GM21381 (cell line): ENCODE data around the gene COL11A2.
"Not testable (repeated sequence)": the region's sequence is repeated elsewhere in the genome, so short reads cannot be mapped to it uniquely, and the experiment has no call there.

ENCODE experiments used
- ATAC-seq: cut with Tn5 transposase; IDR thresholded peaks from one replicate; pipeline ENCODE4 v1.9.1; 2021; ENCODE audit warnings: mild to moderate bottlenecking, moderate library complexity; ENCODE audit not compliant: unreplicated experiment

The COL11A2 gene

GRCh38 chr6:33160728-33161344 lies 31.4 kb downstream of the COL11A2 start:
- no peak for ATAC-seq

- no peak for ATAC-seq
Measured at GRCh38 chr6:33160096-33160495, 32.2 kb downstream of the COL11A2 start.

GRCh38 chr6:33156964-33157363 lies 35.3 kb downstream of the COL11A2 start:
- ATAC-seq, result no peak

- ATAC-seq, result no peak
Measured at GRCh38 chr6:33156561-33156960, 35.7 kb downstream of the COL11A2 start.

GRCh38 chr6:33154349-33154748 lies 37.9 kb downstream of the COL11A2 start:
- no peak for ATAC-seq

GRCh38 chr6:33151050-33151449 lies 41.2 kb downstream of the COL11A2 start:
- no peak for ATAC-seq

- ATAC-seq, result not testable (repeated sequence)
Measured at GRCh38 chr6:33150560-33150959, 41.7 kb downstream of the COL11A2 start.

GRCh38 chr6:33147807-33148666 lies 44.2 kb downstream of the COL11A2 start:
- no peak for ATAC-seq

- ATAC-seq, result no peak
Measured at GRCh38 chr6:33144373-33144772, 47.9 kb downstream of the COL11A2 start.

GRCh38 chr6:33143113-33143770 lies 49.0 kb downstream of the COL11A2 start:
- ATAC-seq, result no peak

GRCh38 chr6:33142501-33143070 lies 49.7 kb downstream of the COL11A2 start:
- no peak for ATAC-seq

GRCh38 chr6:33140556-33140955 lies 51.7 kb downstream of the COL11A2 start:
- ATAC-seq, result no peak

GRCh38 chr6:33139596-33140206 lies 52.6 kb downstream of the COL11A2 start:
- ATAC-seq, result no peak

GRCh38 chr6:33136310-33136900 lies 55.9 kb downstream of the COL11A2 start:
- no peak for ATAC-seq

GRCh38 chr6:33132081-33132524 lies 60.2 kb downstream of the COL11A2 start:
- no peak for ATAC-seq

GRCh38 chr6:33128318-33128717 lies 63.9 kb downstream of the COL11A2 start:
- no peak for ATAC-seq

GRCh38 chr6:33126101-33126714 lies 66.1 kb downstream of the COL11A2 start:
- no peak for ATAC-seq

- ATAC-seq, result no peak
Measured at GRCh38 chr6:33124947-33125346, 67.3 kb downstream of the COL11A2 start.

GRCh38 chr6:33124525-33124901 lies 67.8 kb downstream of the COL11A2 start:
- no peak for ATAC-seq
